Measurements from ENCODE around the gene TGM3.
A peak's percentile ranks its signal among the peaks of the same experiment; 100 is the strongest.

The TGM3 gene

DNA sequence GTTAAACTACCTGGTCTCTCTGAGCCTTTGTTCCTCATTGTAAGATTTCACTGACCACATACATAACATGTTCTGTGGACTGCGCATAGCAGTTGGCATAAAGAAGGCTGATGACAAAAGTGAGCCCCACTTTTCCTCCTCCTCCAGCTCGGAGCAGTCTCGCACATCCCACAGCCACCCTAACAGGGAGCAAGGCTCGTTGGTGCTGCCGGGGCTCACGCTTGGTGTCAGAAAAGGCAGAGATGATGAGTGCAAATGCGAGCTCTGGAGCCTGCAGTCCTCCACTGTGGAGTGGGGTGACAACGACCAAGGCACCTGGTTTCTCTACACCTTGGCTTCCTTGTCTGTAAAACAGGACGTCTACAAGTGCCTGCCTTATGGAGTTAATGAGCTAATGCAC, 9.7 kb downstream of the TGM3 start:
- Histone ChIP-seq H3K4me1 (ENCODE audit: control insufficient read depth, insufficient read depth, low read length) (no peaks in the 10 kb centered on the region), H3K27ac (ENCODE audit: extremely low read depth, low read depth, low read length) (no peak overlapping the region), H3K9me3 (ENCODE audit: control insufficient read depth, insufficient read depth, low read depth, low read length) (no peaks in the 10 kb centered on the region), H3K4me3 (ENCODE audit: low read depth, low read length) (no peak overlapping the region), H3K36me3 (ENCODE audit: control insufficient read depth in 2 of 2, insufficient read depth in 1 of 2, low read length in 2 of 2) (no peaks in the 10 kb centered on the region)
- ChIA-PET POLR2A (no interaction called here), CTCF (interaction anchor here (1.3 kb wide), 1 partner anchor 147 kb away, joined by 6 read pairs; no protein-coding TSS in a partner anchor)
- TF ChIP-seq GLIS2 (tag by site-specific recombination; IDR thresholded peaks at IDR 0.05), result no peak
- TF ChIP-seq PRDM1 (tag by site-specific recombination; IDR thresholded peaks at IDR 0.05), result no peak

GRCh38 chr20:2305946-2306345, 10.1 kb downstream of the TGM3 start:
- H3K4me1 ChIP-seq (ENCODE audit: control insufficient read depth, insufficient read depth, low read length), result no peaks in the 10 kb centered on the region
- POLR2A ChIA-PET, result no interaction called here
- H3K9me3 ChIP-seq (ENCODE audit: control insufficient read depth, insufficient read depth, low read depth, low read length), result no peaks in the 10 kb centered on the region
- TF ChIP-seq YY1 (tag by site-specific recombination; IDR thresholded peaks at IDR 0.05), result no peak
- 0 out of 2 replicates have a peak, but pooled peaks have one; percentile 8 for TF ChIP-seq GLIS1 (tag by site-specific recombination; IDR thresholded peaks at IDR 0.05)
- peak; percentile 67 for TF ChIP-seq KLF1 (tag by site-specific recombination; IDR thresholded peaks at IDR 0.05)
- no peaks in the 10 kb centered on the region for H3K36me3 ChIP-seq (ENCODE audit: control insufficient read depth in 2 of 2, insufficient read depth in 1 of 2, low read length in 2 of 2)
- no peak overlapping the region for H3K27ac ChIP-seq (ENCODE audit: extremely low read depth, low read depth, low read length)
- H3K4me3 ChIP-seq (ENCODE audit: low read depth, low read length), result no peak overlapping the region
- CTCF ChIA-PET, result interaction anchor here (1.3 kb wide), 1 partner anchor 147 kb away, joined by 6 read pairs; no protein-coding TSS in a partner anchor

DNA sequence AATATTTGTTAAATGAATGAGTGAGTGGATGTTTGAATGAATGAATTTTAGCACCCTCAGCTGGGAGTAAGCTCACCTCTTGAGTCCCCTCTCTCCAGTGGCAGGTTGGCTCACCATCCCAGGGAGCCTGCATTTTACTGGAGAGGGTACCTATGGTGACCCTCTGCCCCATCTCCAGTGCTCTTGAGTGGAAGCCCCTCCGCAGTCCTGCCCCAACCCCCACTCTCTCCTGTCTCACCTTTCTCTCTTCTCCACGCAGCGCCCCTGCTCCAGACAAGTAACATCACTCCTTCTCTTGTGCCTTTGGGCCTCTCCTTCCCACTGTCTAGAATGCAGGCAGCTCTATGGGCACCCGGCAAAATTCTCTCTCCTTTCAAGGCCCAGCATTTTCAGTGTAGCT, 11.3 kb downstream of the TGM3 start:
- Histone ChIP-seq H3K9me3 (ENCODE audit: control insufficient read depth, insufficient read depth, low read depth, low read length) (no peaks in the 10 kb centered on the region), H3K36me3 (ENCODE audit: control insufficient read depth in 2 of 2, insufficient read depth in 1 of 2, low read length in 2 of 2) (no peaks in the 10 kb centered on the region), H3K4me3 (ENCODE audit: low read depth, low read length) (no peak overlapping the region), H3K27ac (ENCODE audit: extremely low read depth, low read depth, low read length) (no peak overlapping the region), H3K4me1 (ENCODE audit: control insufficient read depth, insufficient read depth, low read length) (no peaks in the 10 kb centered on the region)
- ChIA-PET POLR2A (interaction anchor here (0.5 kb wide), 1 partner anchor 1131 kb away, joined by 3 read pairs; no protein-coding TSS in a partner anchor), CTCF (no interaction called here)
- TF ChIP-seq ZFHX2 (tag by site-specific recombination; conservative IDR thresholded peaks at IDR 0.05), result no peak
- TF ChIP-seq PRDM1 (tag by site-specific recombination; IDR thresholded peaks at IDR 0.05), result 0 out of 2 replicates have a peak, but pooled peaks have one; percentile 33

- no peak overlapping the region for H3K4me3 ChIP-seq (ENCODE audit: low read depth, low read length)
- no peak overlapping the region for H3K27ac ChIP-seq (ENCODE audit: extremely low read depth, low read depth, low read length)
- no peaks in the 10 kb centered on the region for H3K9me3 ChIP-seq (ENCODE audit: control insufficient read depth, insufficient read depth, low read depth, low read length)
- no peaks in the 10 kb centered on the region for H3K36me3 ChIP-seq (ENCODE audit: control insufficient read depth in 2 of 2, insufficient read depth in 1 of 2, low read length in 2 of 2)
- ChIA-PET CTCF (interaction anchor here (0.6 kb wide), 1 partner anchor 32 kb away, joined by 5 read pairs; no protein-coding TSS in a partner anchor), POLR2A (no interaction called here)
- H3K4me1 ChIP-seq (ENCODE audit: control insufficient read depth, insufficient read depth, low read length), result no peaks in the 10 kb centered on the region
- TF ChIP-seq, protein P1, sequence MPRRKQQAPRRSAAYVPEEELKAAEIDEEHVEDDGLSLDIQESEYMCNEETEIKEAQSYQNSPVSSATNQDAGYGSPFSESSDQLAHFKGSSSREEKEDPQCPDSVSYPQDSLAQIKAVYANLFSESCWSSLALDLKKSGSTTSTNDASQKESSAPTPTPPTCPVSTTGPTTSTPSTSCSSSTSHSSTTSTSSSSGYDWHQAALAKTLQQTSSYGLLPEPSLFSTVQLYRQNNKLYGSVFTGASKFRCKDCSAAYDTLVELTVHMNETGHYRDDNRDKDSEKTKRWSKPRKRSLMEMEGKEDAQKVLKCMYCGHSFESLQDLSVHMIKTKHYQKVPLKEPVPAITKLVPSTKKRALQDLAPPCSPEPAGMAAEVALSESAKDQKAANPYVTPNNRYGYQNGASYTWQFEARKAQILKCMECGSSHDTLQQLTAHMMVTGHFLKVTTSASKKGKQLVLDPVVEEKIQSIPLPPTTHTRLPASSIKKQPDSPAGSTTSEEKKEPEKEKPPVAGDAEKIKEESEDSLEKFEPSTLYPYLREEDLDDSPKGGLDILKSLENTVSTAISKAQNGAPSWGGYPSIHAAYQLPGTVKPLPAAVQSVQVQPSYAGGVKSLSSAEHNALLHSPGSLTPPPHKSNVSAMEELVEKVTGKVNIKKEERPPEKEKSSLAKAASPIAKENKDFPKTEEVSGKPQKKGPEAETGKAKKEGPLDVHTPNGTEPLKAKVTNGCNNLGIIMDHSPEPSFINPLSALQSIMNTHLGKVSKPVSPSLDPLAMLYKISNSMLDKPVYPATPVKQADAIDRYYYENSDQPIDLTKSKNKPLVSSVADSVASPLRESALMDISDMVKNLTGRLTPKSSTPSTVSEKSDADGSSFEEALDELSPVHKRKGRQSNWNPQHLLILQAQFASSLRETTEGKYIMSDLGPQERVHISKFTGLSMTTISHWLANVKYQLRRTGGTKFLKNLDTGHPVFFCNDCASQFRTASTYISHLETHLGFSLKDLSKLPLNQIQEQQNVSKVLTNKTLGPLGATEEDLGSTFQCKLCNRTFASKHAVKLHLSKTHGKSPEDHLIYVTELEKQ (tag by site-specific recombination; IDR thresholded peaks at IDR 0.05; ENCODE audit: borderline replicate concordance), result no peak
- TF ChIP-seq ZSCAN4 (tag by site-specific recombination; IDR thresholded peaks at IDR 0.05), result no peak
- TF ChIP-seq, protein P2, sequence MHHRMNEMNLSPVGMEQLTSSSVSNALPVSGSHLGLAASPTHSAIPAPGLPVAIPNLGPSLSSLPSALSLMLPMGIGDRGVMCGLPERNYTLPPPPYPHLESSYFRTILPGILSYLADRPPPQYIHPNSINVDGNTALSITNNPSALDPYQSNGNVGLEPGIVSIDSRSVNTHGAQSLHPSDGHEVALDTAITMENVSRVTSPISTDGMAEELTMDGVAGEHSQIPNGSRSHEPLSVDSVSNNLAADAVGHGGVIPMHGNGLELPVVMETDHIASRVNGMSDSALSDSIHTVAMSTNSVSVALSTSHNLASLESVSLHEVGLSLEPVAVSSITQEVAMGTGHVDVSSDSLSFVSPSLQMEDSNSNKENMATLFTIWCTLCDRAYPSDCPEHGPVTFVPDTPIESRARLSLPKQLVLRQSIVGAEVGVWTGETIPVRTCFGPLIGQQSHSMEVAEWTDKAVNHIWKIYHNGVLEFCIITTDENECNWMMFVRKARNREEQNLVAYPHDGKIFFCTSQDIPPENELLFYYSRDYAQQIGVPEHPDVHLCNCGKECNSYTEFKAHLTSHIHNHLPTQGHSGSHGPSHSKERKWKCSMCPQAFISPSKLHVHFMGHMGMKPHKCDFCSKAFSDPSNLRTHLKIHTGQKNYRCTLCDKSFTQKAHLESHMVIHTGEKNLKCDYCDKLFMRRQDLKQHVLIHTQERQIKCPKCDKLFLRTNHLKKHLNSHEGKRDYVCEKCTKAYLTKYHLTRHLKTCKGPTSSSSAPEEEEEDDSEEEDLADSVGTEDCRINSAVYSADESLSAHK (tag by site-specific recombination; IDR thresholded peaks at IDR 0.05), result no peak
- TF ChIP-seq ZNF654 (tag by site-specific recombination; IDR thresholded peaks at IDR 0.05; ENCODE audit: low read depth), result no peak
- TF ChIP-seq HOXD13 (CRISPR knock-in tag; IDR thresholded peaks at IDR 0.05; ENCODE audit: borderline replicate concordance), result no peak
- no peak for TF ChIP-seq ZNF391 (tag by site-specific recombination; IDR thresholded peaks at IDR 0.05; ENCODE audit: borderline replicate concordance, low read depth)
- no peak for TF ChIP-seq ZBTB21 (tag by site-specific recombination; IDR thresholded peaks at IDR 0.05)
- no peak for TF ChIP-seq ZNF112 (tag by site-specific recombination; IDR thresholded peaks at IDR 0.05)
- no peak for TF ChIP-seq ZNF658 (tag by site-specific recombination; IDR thresholded peaks at IDR 0.05)
- TF ChIP-seq ZNF600 (tag by site-specific recombination; IDR thresholded peaks at IDR 0.05), result no peak
- TF ChIP-seq ZNF266 (tag by site-specific recombination; IDR thresholded peaks at IDR 0.05; ENCODE audit: low read depth), result no peak
- TF ChIP-seq ZNF580 (tag by site-specific recombination; IDR thresholded peaks at IDR 0.05), result no peak
- TF ChIP-seq, protein P3, sequence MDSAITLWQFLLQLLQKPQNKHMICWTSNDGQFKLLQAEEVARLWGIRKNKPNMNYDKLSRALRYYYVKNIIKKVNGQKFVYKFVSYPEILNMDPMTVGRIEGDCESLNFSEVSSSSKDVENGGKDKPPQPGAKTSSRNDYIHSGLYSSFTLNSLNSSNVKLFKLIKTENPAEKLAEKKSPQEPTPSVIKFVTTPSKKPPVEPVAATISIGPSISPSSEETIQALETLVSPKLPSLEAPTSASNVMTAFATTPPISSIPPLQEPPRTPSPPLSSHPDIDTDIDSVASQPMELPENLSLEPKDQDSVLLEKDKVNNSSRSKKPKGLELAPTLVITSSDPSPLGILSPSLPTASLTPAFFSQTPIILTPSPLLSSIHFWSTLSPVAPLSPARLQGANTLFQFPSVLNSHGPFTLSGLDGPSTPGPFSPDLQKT (IDR thresholded peaks at IDR 0.05; ENCODE audit: borderline replicate concordance, low read depth, low read length), result no peak
- TF ChIP-seq ZNF555 (tag by site-specific recombination; conservative IDR thresholded peaks at IDR 0.05), result no peak
Observed at GRCh38 chr20:2311329-2311728, 15.5 kb downstream of the TGM3 start.

All from HEK293 (cell line).